Measurements from ENCODE around the gene MAP3K6.

The MAP3K6 gene

GRCh38 chr1:27356277-27356618 lies 10.5 kb downstream of the MAP3K6 start:
- FAIRE-seq = no peak

DNA sequence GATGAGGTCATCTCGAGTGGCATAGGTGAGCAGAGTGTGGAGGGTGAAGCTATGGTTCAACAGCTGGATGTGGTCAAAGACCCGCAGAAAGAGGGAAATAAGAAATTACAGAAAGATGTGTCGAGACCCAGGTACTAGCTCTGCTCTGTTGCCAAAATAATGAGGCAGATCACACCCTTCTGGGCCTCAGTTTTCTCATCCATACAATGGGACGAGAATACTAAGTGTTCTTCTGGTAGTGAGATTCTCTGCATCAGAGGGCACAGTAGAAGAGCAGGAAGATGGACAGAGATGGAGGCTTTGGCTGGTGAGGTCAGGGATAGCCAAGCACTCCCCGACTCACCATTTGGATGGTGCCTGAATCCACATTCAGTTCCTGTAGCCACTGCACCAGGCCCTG lies 11.1 kb downstream of the MAP3K6 start:
- no peak for FAIRE-seq

- FAIRE-seq = no peak
These were observed 13.1 kb downstream of the MAP3K6 start for GRCh38 chr1:27353629-27354028.

- FAIRE-seq = no peak
These were observed 13.6 kb downstream of the MAP3K6 start for GRCh38 chr1:27353166-27353565.

DNA sequence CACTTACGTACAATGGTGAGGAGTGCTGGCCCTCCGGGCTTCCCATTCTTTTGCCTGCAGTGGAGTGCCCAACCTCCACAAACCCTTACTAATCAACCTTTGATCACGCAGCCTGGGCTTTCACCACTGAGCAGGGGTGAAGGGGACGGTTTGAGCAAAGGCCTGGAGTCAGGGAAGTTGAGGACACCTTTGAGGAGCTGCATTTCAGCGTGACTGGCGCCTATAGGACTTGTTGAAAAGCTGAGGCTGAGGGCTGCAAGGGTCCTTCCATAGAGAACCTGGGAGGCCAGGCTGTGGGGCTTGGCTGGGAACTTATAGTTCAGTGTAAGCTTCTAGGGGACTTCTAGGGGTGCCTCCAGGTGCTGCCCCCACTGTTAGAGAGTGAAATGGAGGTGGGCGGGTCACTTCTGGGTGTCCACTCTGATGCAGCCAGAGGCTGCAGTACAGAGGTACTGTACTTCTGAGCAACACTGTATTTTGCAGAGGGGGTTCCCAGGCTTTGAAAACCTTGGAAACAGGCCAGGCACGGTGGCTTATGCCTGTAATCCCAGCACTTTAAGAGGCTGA lies 15.1 kb downstream of the MAP3K6 start:
- FAIRE-seq = no peak

DNA sequence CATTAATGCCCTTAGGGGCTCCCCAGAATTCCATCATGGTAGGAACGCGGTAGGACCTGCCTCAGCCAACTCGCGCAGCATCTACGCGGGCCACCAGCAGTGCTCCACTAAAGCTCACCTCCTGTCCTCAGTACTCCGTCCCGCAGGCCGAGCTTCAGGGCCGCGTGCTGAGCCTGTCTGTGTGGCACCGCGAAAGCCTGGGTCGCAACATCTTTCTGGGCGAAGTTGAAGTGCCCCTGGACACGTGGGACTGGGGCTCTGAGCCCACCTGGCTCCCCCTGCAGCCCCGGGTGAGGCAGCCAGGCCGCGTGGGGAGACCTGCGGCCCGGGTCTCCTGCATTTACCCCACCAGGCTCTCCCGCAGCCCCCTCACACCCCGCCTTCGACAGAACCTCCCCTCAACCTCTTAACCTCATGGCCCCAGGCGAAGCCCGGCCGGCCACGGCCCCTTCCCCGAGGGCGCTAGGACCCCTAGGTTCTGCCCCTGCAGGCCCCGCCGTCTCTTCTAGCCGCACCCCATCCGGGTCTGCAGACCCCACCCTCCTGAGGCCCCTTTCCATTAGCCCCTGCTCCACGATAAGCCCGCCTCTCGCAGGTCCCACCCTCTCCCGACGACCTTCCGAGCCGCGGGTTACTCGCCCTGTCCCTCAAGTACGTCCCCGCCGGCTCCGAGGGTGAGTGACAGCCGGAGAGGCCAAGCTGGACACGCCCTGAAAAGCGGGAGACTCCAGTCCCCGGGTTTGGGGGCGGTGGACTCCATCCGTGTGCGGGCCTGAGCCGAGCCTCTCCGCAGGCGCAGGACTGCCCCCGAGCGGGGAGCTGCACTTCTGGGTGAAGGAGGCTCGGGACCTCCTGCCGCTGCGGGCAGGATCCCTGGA lies 15.9 kb downstream of the MAP3K6 start:
- no peak for FAIRE-seq

DNA sequence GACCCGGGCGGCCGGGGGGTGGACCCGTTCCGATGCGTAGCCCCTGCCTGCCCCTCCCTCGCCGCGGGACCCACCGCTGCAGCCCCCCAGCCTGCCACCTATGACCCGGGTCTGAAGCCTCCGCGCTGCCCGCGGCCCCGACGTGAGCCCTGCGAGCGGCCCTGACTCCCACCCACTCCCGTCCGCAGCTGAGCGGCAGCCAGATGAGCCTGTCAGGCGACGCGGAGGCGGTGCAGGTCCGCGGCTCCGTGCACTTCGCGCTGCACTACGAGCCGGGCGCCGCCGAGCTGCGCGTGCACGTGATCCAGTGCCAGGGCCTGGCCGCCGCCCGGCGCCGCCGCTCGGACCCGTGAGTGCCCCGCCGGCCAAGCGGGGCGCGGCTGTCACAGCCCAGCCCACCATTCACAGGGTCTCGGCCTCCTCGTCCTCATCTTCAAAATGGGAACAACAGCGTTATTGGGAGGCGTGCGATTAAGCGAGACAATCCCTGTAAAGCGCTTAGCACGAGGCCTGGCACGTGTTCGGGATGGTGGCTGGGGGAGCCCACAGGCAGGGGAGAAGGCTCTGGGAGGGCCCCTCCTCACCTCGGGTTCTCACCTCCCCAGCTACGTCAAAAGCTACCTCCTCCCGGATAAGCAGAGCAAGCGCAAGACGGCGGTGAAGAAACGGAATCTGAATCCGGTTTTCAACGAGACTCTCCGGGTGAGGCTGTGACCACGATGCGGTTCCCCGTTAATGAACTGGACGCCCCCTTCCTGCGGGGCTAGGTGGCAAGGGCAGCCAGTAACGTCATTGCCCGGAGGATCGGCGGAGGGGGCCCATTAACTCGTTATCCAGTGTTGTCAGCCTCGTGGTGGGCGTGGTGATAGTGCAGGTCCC lies 16.7 kb downstream of the MAP3K6 start:
- FAIRE-seq = no peak

DNA sequence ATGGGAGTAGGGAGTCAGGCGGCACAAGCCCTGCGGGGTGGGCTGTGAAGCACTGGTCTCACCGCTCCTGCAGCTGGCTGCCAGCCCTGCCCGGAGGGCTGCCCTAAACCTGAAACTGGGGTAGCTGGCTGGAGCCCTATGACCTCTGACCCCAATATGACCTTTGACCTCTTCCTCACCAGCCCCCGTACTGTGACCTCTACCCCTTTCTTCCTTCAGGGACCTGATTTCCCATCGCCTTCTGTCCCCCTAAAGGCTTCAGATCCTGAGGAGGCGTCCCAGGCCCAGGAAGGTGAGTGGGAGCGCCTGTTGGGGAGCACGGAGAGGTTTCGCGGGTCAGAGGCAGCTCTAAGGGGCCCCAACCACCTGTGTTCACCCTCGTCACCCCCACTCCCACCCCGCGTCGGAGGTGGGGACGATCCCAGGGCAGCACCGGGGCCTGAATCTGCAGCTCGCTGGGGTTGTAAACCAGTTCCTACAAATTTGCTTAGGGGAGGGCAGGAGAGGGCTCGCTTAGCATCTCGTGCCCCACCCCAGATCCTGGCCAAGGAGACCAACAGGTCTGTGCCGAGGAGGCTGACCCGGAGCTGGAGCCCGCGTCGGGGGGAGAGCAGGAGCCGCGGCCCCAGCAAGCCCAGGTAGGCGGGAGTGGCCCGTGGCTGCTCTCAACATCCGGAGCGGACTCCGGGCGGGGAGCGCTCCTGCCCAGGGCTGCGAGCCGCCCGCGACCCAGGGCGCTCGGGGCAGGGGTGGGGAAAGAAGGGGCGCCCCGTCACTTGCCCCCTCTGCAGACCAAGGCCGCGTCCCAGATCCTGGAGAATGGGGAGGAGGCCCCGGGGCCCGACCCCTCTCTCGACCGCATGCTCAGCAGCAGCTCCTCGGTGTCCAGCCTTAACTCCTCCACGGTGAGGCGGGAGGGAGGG lies 17.6 kb downstream of the MAP3K6 start:
- FAIRE-seq = no peak

- no peak for FAIRE-seq
These were observed 19.7 kb downstream of the MAP3K6 start for GRCh38 chr1:27346991-27347624.

DNA sequence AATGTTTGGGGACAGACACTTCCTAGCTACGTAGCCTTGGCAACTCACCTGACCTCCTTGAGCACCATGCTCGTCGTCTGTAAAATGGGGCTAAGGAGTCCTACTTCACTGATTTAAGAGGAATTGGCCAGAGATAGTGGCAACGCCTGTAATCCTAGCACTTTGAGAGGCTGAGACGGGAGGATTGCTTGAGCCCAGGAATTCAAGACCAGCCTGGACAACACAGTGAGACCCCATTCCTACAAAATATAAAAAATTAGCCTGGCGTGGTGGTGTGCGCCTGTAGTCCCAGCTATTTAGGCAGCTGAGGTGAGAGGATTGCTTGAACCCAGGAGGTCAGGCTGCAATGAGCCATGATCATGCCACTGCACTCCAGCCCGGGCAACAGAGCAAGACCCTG lies 20.4 kb downstream of the MAP3K6 start:
- FAIRE-seq = no peak

- FAIRE-seq = no peak
These were observed 21.5 kb downstream of the MAP3K6 start for GRCh38 chr1:27345272-27345671.

- no peak for FAIRE-seq
These were observed 23.1 kb downstream of the MAP3K6 start for GRCh38 chr1:27343639-27344025.

DNA sequence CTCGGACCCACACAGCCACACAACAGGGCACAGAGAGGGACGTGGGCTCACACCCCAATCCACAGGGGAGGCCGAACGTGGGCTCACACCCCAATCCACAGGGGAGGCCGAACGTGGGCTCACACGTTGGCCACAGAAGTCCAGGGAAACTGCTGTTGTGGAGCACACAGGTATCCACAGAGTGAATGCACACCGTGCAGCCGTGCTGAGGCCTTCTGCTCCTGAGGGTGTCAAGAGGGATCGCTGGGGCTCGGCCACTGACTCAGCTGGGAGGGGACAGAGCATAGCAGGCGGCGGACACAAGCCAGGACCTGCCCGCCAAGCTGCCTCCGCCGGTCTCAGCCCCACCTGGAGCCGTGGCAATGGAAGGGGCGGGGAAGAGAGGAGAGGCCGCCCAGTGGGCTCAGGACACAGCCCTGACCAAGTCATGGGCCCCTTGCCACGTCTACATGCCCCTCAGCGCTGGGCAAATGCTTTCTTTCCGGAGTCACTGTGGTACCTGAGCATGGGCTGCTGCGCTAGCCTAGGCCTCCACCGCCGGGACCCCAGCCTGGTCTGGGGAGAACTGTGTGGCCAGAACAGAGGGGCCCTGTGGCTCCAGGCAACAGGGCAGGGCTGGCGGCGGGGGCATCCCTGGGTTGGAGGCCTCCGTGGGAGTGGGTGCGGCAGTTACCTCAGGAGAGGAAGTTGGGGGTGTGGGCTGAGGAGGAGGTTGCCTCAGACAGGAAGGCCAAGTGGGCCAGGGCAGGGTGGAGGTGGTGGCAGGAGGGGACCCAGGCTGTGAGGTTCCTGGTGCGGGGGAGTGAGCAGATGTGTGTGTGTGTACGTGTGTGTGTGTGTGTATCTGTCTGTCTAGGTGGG lies 23.8 kb downstream of the MAP3K6 start:
- no peak for FAIRE-seq

GRCh38 chr1:27342391-27342777 lies 24.4 kb downstream of the MAP3K6 start:
- no peak for FAIRE-seq

- FAIRE-seq = no peak
These were observed 25.1 kb downstream of the MAP3K6 start, which contains the start of gene SYTL1 for GRCh38 chr1:27341525-27342252. SYTL1 (plus strand) TSS chr1:27342022; CDS start chr1:27345335, 3,313 bp downstream.

DNA sequence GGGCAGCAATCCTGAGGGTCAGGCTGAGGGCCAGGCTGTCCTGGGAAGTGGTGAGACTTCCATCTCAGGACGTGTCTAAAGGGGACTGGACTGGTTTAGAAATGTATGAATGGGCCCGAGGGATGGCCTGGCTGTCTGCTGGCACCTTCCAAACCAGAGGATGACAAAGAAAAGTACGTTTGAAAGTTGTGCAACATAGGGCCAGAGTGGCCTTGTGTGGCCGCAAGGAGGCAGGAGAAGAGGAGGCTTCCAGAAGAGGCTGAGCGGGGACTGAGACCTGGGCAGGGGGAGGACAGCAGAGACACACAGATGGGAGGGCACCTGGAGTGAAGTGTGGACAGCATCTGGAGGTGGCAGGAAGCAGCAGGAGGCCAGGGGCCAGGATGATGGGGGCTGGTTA lies 27.5 kb downstream of the MAP3K6 start:
- FAIRE-seq = no peak

- no peak for FAIRE-seq
These were observed 28.0 kb downstream of the MAP3K6 start for GRCh38 chr1:27338751-27339150.

DNA sequence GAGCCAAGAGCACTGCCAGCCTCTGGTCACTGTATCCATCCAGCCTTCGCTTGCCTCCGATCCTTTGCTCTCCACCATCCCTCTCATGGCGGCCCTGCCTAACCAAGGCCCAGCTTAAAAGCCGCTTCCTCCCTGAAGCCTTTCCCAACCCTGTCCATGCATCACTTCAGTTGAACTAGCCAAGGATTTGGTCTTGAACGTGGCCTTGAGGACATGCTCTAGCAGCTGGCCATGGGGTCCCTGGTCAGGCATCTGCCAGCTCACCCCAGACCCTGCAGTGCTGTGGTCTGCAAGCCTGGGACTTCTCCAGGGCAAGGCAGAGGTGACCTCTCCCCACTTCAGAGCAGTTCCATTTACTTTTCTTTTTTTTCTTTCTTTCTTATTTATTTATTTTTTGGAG lies 30.0 kb downstream of the MAP3K6 start:
- no peak for FAIRE-seq

DNA sequence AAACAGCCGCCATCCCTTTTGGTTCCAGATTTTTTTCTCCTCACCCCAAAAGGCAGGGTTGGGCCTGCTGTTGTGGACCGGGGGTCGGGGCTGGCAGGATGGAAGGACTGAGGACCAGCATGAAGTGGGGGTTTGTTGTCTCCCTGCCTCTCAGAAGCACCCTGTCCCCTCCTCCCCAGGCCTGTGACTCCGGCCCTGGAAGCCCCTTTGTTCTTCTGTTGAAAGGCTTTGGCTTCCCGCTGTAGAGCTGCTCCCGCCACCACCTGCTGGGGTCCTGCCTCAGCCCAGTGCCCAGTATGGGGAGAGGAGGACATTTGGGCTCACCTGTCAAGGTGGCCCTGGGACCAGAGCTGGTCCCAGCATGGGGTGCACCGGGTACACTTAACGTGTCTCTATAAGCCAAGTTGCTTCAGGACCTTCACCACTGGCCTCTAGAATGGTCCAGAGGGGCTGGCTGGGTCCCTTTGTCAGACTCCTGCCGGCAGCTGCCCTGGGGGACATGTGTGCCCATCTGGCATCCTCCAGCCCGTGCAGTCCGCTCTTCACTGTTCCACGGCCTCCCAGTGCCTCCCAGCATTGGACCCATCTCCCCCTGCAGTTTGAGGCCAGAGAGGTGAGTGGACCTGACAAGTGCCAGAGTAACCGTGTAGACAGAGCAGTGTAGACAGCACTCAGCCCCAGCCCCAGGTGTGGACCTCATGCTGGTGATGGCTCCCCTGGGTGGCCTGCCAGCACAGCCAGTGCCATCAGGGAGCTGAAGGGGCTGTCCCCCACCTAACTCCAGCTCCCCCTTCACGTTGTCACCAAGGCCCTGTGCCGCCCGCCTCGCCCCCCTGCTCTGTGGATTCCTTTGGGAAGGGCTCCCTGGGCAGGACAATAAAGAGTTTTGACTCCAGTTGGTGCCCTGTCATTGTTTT lies 31.0 kb downstream of the MAP3K6 start:
- FAIRE-seq = no peak
